GM12878 (cell line): ENCODE data around the gene HMG20B.

Source experiments
- SMC3 ChIP-seq: IDR thresholded peaks from 2 replicates; pipeline ENCODE4 v1.6.1; 2011; ENCODE audit warnings: low read length, improper control_type of control experiment, borderline replicate concordance
- ZNF24 ChIP-seq: fragments of 450-650 bp; IDR thresholded peaks from 2 replicates; pipeline ENCODE4 v1.6.1; 2017; ENCODE audit warnings: antibody characterized with exemption, mild to moderate bottlenecking
- TF ChIP-seq, protein P1 (sequence below): fragments of 450-650 bp; formaldehyde crosslinking; IDR thresholded peaks from 2 replicates; pipeline ENCODE4 v1.4.0; 2022; ENCODE audit warnings: mild to moderate bottlenecking, moderate library complexity

DNA sequence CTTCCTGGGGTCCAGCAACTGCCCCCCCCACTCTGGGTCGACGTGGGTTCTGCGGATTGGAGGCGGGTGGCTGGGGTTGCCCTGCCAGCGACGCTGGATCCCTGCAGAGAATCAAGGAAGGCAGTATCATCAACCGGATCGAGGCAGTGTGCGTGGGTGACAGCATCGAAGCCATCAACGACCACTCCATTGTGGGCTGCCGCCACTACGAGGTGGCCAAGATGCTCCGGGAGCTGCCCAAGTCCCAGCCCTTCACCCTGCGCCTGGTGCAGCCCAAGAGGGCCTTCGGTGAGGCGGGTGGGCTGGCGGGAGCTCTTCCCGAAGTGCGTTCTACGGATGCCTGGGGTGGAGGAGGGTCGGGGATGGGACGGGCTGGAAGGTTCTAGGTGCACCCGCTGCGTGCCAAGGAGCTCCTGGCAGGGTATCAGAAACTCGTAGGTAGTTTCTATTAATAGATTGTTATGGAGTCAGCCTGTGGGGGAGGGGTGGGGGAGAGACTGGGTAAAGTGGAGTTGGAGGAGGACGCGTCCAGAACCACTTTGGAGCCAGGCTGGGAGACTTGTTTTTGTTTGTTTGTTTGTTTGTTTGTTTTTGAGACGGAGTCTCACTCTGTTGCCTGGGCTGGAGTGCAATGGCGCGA lies 14.1 kb downstream of the HMG20B start:
- TF ChIP-seq SMC3, result no peak
- TF ChIP-seq, protein P1, sequence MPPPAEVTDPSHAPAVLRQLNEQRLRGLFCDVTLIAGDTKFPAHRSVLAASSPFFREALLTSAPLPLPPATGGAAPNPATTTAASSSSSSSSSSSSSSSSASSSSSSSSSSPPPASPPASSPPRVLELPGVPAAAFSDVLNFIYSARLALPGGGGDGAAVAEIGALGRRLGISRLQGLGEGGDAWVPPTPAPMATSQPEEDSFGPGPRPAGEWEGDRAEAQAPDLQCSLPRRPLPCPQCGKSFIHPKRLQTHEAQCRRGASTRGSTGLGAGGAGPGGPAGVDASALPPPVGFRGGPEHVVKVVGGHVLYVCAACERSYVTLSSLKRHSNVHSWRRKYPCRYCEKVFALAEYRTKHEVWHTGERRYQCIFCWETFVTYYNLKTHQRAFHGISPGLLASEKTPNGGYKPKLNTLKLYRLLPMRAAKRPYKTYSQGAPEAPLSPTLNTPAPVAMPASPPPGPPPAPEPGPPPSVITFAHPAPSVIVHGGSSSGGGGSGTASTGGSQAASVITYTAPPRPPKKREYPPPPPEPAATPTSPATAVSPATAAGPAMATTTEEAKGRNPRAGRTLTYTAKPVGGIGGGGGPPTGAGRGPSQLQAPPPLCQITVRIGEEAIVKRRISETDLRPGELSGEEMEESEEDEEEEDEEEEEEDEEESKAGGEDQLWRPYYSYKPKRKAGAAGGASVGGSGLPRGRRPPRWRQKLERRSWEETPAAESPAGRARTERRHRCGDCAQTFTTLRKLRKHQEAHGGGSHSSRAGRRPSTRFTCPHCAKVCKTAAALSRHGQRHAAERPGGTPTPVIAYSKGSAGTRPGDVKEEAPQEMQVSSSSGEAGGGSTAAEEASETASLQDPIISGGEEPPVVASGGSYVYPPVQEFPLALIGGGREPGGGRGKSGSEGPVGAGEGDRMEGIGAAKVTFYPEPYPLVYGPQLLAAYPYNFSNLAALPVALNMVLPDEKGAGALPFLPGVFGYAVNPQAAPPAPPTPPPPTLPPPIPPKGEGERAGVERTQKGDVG (CRISPR knock-in tag), result no peak
- TF ChIP-seq ZNF24, result no peak
